GM18507 (cell line): Measurements from ENCODE around the gene LRRN4CL.
A peak's percentile ranks its signal among the peaks of the same experiment; 100 is the strongest.
"Not testable (repeated sequence)": the region's sequence is repeated elsewhere in the genome, so short reads cannot be mapped to it uniquely, and the experiment has no call there.

Experiments used
- DNase-seq: peaks from one replicate; pipeline ENCODE4 v3.0.0; 2011; ENCODE audit warnings: low read depth; ENCODE audit not compliant: insufficient read length; ENCODE audit errors: extremely low spot score
- FAIRE-seq: peaks from 2 replicates; lab custom pipeline; 2011; peaks lifted over from hg19 to GRCh38; lab: Jason Lieb, UNC

The LRRN4CL gene

DNA sequence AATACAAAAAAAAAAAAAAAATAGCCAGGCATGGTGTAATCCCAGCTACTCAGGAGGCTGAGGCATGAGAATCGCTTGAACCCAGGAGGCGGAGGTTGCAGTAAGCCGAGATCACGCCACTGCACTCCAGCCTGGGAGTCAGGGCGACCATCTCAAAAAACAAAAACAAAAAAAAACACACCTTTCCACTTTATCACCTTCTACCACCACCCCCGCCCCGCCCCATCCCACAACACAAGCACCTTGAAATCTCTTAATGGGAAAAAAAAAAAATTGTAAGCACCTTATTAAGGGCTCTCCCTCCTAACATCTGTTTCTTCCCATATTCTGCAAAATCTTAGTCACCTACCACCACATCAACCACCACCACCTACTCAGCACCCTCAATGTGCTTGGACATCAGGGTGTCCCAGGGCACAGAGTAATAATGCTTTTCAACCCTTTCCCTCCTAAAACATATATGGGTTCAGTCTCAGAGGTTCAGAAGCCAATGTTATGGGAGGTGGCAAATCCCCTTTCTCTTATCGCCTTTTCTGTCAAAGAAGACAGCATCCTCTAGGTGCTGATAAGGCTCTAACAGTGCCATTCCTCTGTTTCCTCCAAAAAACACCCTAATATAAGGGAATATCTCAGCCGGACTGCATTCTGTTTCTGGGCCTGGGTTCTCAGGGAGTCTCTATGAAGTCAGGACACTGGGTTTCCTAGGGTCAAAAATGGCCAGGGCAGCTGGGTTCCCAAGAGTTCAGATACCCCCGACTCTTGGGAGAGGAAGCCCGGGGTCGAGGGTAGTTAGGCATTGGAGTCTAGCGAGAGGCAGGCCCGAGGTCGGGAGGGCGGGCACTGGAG, 36.9 kb downstream of the LRRN4CL start:
- FAIRE-seq (no peak), DNase-seq (no peak)

- not testable (repeated sequence) for FAIRE-seq
These were observed 39.0 kb downstream of the LRRN4CL start for GRCh38 chr11:62650283-62650682.

GRCh38 chr11:62649486-62649885, 39.8 kb downstream of the LRRN4CL start:
- DNase-seq (no peak), FAIRE-seq (no peak)

More at GRCh38 chr11:62650283-62650682, 39.0 kb downstream of the LRRN4CL start:
- not testable (repeated sequence) for DNase-seq

DNA sequence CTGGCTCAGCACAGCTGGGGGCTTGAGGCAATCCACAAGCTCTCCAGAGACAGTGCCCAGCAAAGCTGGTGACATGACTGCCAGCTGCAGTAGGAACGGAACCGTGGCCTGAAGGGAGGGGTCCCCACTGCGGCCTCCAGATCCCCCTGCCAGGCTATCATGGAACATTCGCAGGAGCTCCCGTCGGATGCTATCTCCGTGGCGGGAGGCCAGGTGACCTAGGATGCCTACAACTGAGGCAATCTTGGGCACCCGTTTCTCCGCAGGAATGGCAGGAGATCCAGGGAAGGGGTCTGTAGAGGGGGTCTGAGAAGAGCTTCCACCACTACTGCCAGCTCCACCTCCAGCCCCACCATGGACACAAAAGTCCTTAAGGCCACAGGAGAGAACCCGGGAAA, 40.4 kb downstream of the LRRN4CL start:
- FAIRE-seq (no peak), DNase-seq (no peak)

GRCh38 chr11:62648185-62648966, 41.0 kb downstream of the LRRN4CL start:
- no peak for DNase-seq
- FAIRE-seq, result no peak

- DNase-seq (no peak), FAIRE-seq (no peak)
These were observed 41.7 kb downstream of the LRRN4CL start for GRCh38 chr11:62647609-62648005.

DNA sequence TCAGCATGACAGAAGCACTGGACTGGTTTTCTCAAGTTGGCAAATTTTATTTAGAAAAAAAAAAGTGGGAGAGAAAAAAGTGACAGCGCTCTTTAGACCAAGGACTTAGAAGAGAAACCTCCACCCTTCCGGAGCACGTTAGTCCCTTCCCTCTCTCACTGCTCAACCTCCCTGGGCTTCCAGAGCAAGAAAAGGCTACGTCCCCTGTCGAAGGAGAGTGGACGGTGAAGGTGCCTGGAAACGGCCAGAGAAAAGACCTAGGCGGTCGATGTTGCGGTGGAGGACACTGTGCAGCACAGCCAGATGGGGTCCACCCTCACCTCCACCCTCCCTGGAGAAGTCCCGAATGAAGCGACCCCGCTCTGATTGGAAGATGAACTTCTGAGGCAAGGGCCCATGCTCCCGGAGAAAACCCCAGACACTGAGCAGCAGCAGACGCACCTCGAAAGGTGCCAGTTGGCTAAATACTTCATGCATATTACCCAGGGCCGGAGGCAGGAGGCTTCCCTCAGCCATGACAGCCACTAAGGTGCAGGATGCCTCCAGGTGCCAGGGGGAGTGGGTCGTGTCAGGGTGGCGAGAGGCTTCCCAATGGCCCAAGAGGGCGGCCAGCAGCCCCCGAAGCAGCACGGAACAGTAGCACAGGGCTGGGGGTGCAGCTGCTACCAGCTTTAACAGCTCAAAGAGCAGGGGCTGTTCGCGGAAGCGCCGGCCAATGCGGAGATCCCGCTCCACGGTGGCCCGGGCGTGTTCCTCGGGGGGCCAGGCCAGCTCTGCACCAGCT, 42.3 kb downstream of the LRRN4CL start:
- no peak for DNase-seq

DNA sequence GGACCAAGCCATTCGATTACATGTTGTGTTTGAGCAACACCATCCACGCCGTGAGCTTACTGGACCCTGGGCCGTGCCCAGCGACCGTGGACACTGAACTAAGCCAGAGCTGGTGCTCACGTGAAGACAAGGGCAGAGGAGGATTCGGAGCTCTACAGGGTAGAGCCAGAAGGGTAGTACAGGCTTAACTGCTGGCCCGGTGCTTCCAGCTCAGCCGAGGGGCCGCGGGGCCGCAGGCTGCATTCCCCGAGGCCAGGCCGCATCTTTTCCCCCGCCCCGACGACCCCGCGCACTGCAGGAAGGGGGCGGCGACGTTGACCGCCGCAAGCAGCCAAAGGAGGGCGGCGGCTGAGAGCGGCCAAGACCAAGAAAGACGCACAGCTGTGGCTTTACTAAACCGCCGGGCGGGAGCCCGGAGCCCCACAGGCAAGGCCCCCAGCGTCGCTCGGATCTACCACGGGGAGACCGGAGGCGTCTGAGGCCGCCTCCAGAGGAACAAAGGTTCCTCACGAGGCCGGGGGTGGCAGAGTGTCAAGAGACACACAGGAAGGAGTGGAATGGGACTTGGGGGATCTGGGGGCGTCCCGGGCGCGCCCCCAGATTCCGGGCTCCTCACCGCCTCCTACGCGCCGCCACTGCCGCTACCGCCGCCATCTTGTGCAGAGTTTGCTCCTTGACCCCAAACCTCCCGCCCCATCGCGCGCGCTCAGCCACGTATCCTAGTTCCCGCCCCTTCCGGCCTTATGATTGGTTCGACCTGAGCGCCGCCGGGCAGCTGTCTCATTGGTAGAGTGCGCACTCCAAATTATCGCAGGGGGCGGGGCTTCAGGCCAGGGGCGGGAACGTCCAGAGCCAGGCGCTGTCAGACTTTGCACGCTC, 43.1 kb downstream of the LRRN4CL start, which contains the start of gene GANAB:
TSS of gene GANAB (minus strand) at position 668 of the 879 bp plus-strand sequence. CDS start at position 654, 14 bp downstream.
- DNase-seq (peak; percentile 98), FAIRE-seq (peak; percentile 97)

More for the DNA sequence above, 42.3 kb downstream of the LRRN4CL start:
- FAIRE-seq, result no peak

DNA sequence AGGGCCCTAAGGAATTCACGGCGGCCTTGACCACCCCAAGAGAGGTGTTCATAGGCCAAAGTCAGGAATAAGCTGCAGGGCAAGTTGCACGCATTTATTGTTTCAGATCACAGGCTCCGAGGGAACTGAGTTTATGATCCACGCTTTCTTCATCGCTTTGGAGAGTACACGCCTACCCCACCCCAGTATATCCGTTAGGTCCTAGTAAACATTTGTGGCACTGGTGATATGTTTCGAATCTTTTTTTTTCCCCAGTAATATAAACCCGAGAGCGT, 43.7 kb downstream of the LRRN4CL start:
- no peak for DNase-seq
- no peak for FAIRE-seq

DNA sequence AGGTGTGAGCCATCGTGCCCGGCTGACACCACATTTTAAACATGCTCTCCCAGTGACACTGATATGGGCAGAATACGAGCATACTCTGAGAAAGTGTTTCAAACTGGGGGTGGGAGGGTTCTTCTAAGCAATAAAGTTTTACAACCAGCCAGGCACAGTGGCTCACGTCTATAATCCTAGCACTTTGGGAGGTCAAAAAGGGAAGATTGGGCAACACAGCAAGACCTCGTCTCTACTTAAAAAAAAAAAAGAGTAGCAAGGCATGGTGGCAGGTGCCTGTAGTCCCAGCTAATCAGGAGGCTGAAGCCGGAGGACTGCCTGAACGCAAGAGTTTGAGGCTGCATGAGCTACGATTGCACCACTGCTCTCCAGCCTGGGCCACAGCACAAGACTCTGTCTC, 45.1 kb downstream of the LRRN4CL start:
- FAIRE-seq, result no peak

More for the DNA sequence above, 45.1 kb downstream of the LRRN4CL start:
- no peak for DNase-seq
